Uterus (tissue), 4 donors: ENCODE data around the gene ZNF346. TPM values are rescaled to one million over a fixed set of nuclear protein-coding genes. Genes with fewer than 3 reads are reported as not detected.

Experiments
- DNase-seq, 2 donors: peaks; one replicate each; pipeline ENCODE4 v3.0.0-alpha.2; 2019 to 2020
- H3K27ac ChIP-seq, 2 donors: fragments of 200-600 bp; sonication (generic); 1 replicate in 1 of 2; 2 replicates in 1 of 2; pipeline ENCODE4 v1.5.1; 2016 to 2018
- H3K27me3 ChIP-seq, 2 donors: fragments of 200-600 bp; sonication (generic); one replicate each; pipeline ENCODE4 v1.5.1; 2018 to 2019; ENCODE audit warnings: control low read depth in 1 of 2
- H3K36me3 ChIP-seq, 2 donors: fragments of 200-600 bp; sonication (generic); one replicate each; pipeline ENCODE4 v1.5.1; 2019; ENCODE audit warnings: control low read depth in 1 of 2
- H3K4me1 ChIP-seq, 2 donors: fragments of 200-600 bp; sonication (generic); one replicate each; pipeline ENCODE4 v1.5.1; 2018 to 2019; ENCODE audit warnings: control low read depth in 1 of 2
- H3K4me3 ChIP-seq, 2 donors: fragments of 200-600 bp; sonication (generic); 1 replicate in 1 of 2; 2 replicates in 1 of 2; pipeline ENCODE4 v1.5.1; 2018 to 2019; ENCODE audit warnings: mild to moderate bottlenecking in 1 of 2
- H3K9me3 ChIP-seq, 2 donors: fragments of 200-600 bp; sonication (generic); one replicate each; pipeline ENCODE4 v1.5.1; 2019; ENCODE audit warnings: control low read depth in 1 of 2
- POLR2A ChIP-seq, 2 donors: fragments of 450-650 bp; IDR thresholded peaks; one replicate each; pipeline ENCODE4 v1.6.1; 2016; ENCODE audit warnings: antibody characterized with exemption in 2 of 2, mild to moderate bottlenecking in 1 of 2, moderate library complexity in 1 of 2
- intact Hi-C: fragments of 100-400 bp; cut with DNase I; formaldehyde crosslinking; loops from one replicate; pipeline ENCODE4 v1.15.1; 2023; ENCODE audit warnings: low total_unique reads
- total RNA-seq, 4 donors: library from RNA; depleted of rRNA in 3 of 4; stranded (reverse); fragments of >200 nt in 3 of 4; gene quantifications; one replicate each; pipeline versions ENCODE4 v1.1.0 to v1.2.4, GENCODE V29; 2014 to 2023
- TF ChIP-seq, protein P1 (sequence below), 4 experiments: fragments of 200-600 bp in 2 of 4; fragments of 450-650 bp in 2 of 4; sonication (generic) in 2 of 4; IDR thresholded peaks; one replicate each; pipeline ENCODE4 v1.5.1; 2016 to 2019; ENCODE audit warnings: antibody characterized with exemption in 4 of 4, mild to moderate bottlenecking in 2 of 4, moderate library complexity in 1 of 4
- donor health status: DM: yes; HTN: yes; CAD: no.

Gene ZNF346
- total RNA-seq, 4 donors from 2014 or later = 10.5 to 38.5 (median 29.2) TPM

DNA sequence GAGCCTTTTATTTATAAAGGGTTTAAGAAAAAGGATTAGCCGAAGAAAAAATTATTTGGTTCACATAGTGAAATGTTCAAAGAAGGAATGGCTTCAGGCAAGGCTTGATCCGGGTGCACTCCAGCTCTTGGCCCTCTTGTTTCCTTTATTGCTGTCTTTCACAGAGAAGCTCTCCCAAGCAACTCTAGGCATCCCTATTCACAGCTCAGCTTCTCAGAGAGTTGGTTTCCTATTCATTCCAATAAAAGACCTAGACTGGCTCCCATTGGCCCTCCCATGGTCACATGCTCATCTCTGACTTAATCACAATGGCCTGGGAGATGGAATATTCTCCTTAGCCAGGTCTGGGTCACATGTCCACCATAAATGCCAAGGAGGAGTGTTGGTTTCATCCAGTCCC lies 54.8 kb downstream of the ZNF346 start:
- TF ChIP-seq, protein P1, sequence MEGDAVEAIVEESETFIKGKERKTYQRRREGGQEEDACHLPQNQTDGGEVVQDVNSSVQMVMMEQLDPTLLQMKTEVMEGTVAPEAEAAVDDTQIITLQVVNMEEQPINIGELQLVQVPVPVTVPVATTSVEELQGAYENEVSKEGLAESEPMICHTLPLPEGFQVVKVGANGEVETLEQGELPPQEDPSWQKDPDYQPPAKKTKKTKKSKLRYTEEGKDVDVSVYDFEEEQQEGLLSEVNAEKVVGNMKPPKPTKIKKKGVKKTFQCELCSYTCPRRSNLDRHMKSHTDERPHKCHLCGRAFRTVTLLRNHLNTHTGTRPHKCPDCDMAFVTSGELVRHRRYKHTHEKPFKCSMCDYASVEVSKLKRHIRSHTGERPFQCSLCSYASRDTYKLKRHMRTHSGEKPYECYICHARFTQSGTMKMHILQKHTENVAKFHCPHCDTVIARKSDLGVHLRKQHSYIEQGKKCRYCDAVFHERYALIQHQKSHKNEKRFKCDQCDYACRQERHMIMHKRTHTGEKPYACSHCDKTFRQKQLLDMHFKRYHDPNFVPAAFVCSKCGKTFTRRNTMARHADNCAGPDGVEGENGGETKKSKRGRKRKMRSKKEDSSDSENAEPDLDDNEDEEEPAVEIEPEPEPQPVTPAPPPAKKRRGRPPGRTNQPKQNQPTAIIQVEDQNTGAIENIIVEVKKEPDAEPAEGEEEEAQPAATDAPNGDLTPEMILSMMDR (IDR thresholded peaks at IDR 0.05) = no peak
- TF ChIP-seq POLR2A (IDR thresholded peaks at IDR 0.05) = no peak
- no peaks in the 10 kb centered on the region for H3K27me3 ChIP-seq
- no peak overlapping the region for H3K4me3 ChIP-seq
- no peaks in the 10 kb centered on the region for H3K4me1 ChIP-seq
- no peaks in the 10 kb centered on the region for H3K36me3 ChIP-seq
- H3K27ac ChIP-seq = no peak overlapping the region
- no peak for DNase-seq
- no peaks in the 10 kb centered on the region for H3K9me3 ChIP-seq
- intact Hi-C loops = no loop called here

DNA sequence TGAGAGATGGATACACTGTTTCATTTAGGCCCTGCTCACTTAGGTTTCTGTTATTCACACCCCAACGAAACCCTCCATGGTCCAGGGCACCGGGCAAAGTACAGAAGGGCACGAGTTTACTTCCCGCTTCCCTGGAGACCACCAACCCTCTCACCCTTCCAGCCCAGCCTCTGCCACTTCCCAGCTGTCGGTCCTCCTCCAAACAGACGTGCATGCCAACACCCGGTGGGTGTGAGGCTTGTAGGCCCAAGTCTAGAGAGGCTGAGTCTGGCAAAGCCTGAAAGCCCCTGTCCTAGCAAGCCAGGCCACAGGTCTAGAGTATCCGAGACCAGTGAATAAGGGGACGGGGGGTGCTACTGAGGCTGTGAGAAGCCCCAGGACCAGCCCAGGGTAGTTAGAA lies 57.1 kb downstream of the ZNF346 start:
- Histone ChIP-seq H3K9me3 (no peaks in the 10 kb centered on the region), H3K27me3 (no peaks in the 10 kb centered on the region), H3K27ac (no peak overlapping the region), H3K4me3 (no peak overlapping the region), H3K36me3 (no peaks in the 10 kb centered on the region), H3K4me1 (no peaks in the 10 kb centered on the region)
- intact Hi-C loops = no loop called here
- no peak for DNase-seq
- TF ChIP-seq POLR2A (IDR thresholded peaks at IDR 0.05) = no peak
- TF ChIP-seq, protein P1 (IDR thresholded peaks at IDR 0.05) = no peak

DNA sequence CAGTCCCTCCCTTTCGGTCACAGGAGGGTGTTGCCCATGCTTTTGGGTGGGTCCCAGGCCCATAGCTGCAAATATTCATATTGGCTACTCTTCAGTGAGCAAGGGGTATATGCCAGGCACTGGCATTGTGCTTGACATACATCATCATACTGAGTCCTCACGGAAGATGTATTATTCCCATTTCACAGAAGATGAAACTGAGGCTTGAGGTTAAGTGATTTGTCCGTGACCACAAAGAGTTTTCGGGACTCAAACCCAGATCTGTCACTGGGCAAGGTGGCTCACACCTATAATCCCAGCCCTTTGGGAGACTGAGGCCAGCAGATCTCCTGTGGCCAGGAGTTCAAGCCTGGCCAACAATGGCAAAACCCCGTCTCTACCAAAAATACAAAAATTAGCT lies 57.8 kb downstream of the ZNF346 start:
- no peaks in the 10 kb centered on the region for H3K4me1 ChIP-seq
- DNase-seq = no peak
- H3K27ac ChIP-seq = no peak overlapping the region
- TF ChIP-seq, protein P1 (IDR thresholded peaks at IDR 0.05) = no peak
- TF ChIP-seq POLR2A (IDR thresholded peaks at IDR 0.05) = no peak
- H3K4me3 ChIP-seq = no peak overlapping the region
- H3K9me3 ChIP-seq = no peaks in the 10 kb centered on the region
- no peaks in the 10 kb centered on the region for H3K27me3 ChIP-seq
- no peaks in the 10 kb centered on the region for H3K36me3 ChIP-seq
- intact Hi-C loops = no loop called here

DNA sequence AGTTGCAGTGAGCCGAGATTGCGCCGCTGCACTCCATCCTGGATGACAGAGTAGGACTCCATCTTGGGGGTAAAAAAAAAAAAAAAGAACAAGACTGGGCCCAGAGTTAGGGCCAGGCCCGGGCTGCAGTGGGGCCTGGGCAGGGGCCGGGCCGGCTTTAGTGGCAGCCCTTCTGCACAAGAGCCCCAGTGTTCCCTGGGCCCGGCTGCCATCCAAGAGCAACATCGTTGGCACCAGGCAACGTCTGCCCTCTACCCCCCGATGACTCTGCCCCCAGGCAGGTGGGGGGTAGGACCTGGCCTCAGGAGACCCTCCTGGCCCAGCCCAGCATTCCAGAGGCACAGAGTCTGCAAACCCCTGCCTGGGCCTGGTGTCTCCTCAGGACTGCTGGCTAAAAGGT lies 59.4 kb downstream of the ZNF346 start:
- Histone ChIP-seq H3K4me3 (no peak overlapping the region), H3K27me3 (no peaks in the 10 kb centered on the region), H3K9me3 (no peaks in the 10 kb centered on the region), H3K27ac (no peak overlapping the region), H3K36me3 (no peaks in the 10 kb centered on the region), H3K4me1 (peaks cover 0 to 1% of the 10 kb centered on the region in 2 donors)
- no peak for DNase-seq
- TF ChIP-seq, protein P1 (IDR thresholded peaks at IDR 0.05) = no peak
- TF ChIP-seq POLR2A (IDR thresholded peaks at IDR 0.05) = no peak
- intact Hi-C loops = no loop called here

DNA sequence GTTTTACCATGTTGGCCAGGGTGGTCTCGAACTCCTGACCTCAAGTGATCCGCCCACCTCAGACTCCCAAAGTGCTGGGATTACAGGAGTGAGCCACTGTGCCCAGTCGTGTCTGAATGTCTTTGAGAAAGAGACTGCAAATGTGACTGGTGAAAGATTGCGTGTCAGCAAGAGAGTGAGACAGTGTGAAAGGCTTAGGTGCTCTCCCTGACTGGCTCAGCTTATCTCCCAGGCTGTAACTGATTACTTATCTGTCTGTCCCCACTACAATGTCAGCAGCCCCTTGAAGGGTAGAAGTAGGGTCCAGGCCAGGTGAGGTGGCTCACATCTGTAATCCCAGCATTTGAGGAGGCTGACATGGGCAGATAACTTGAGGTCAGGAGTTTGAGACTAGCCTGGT lies 60.9 kb downstream of the ZNF346 start:
- no peak overlapping the region for H3K27ac ChIP-seq
- H3K36me3 ChIP-seq = no peaks in the 10 kb centered on the region
- TF ChIP-seq POLR2A (IDR thresholded peaks at IDR 0.05) = no peak
- TF ChIP-seq, protein P1 (IDR thresholded peaks at IDR 0.05) = no peak
- intact Hi-C loops = no loop called here
- H3K9me3 ChIP-seq = no peaks in the 10 kb centered on the region
- no peaks in the 10 kb centered on the region for H3K27me3 ChIP-seq
- H3K4me1 ChIP-seq = peaks cover 0 to 6% of the 10 kb centered on the region in 2 donors
- DNase-seq = no peak
- H3K4me3 ChIP-seq = no peak overlapping the region
